H1 (cell line): ENCODE results near the gene COLEC12. TPM values are rescaled to one million over a fixed set of nuclear protein-coding genes. Genes with fewer than 3 reads are reported as not detected.

Experiments used
- CTCF ChIA-PET: fragments of 300-600 bp; sonication (Branson Sonifier 250); formaldehyde crosslinking; loops from one replicate; lab custom pipeline; 2021; ENCODE audit not compliant: partially characterized antibody; lab: Charles Lee
- POLR2A ChIA-PET: fragments of 300-600 bp; sonication (Branson Sonifier 250); formaldehyde crosslinking; loops from one replicate; lab custom pipeline; 2021; ENCODE audit warnings: inconsistent platforms; ENCODE audit not compliant: partially characterized antibody; lab: Charles Lee
- DNase-seq, 2 experiments: peaks; one replicate each; pipeline versions ENCODE4 v3.0.0 to v3.0.0-alpha.2; 2010 to 2022; ENCODE audit warnings: low spot score in 2 of 2, low read depth in 1 of 2, mixed read lengths in 1 of 2
- FAIRE-seq: peaks from 2 replicates; lab custom pipeline; 2011; peaks lifted over from hg19 to GRCh38; lab: Jason Lieb, UNC
- H2AFZ ChIP-seq: 2 replicates; pipeline ENCODE4 v1.8.1; 2012; ENCODE audit warnings: low read length, inconsistent platforms
- H2AK5ac ChIP-seq: 2 replicates; pipeline ENCODE4 v1.6.1; 2013; ENCODE audit warnings: low read depth, low read length
- H2BK120ac ChIP-seq: replicated peaks from 2 replicates; pipeline ENCODE3; 2013; ENCODE audit warnings: low read depth, low read length, inconsistent platforms
- H2BK12ac ChIP-seq: 2 replicates; pipeline ENCODE4 v1.6.1; 2013; ENCODE audit warnings: low read depth, low read length
- H2BK15ac ChIP-seq: 2 replicates; pipeline ENCODE4 v1.6.1; 2013; ENCODE audit warnings: low read length
- H2BK20ac ChIP-seq: 2 replicates; pipeline ENCODE4 v1.6.1; 2013; ENCODE audit warnings: low read length
- H2BK5ac ChIP-seq: 2 replicates; pipeline ENCODE4 v1.6.1; 2013; ENCODE audit warnings: low read depth, low read length
- H3K14ac ChIP-seq: 2 replicates; pipeline ENCODE4 v1.6.1; 2013; ENCODE audit warnings: inconsistent platforms; ENCODE audit not compliant: insufficient read length
- H3K18ac ChIP-seq: 2 replicates; pipeline ENCODE4 v1.6.1; 2013; ENCODE audit warnings: low read length; ENCODE audit errors: extremely low read depth
- H3K23ac ChIP-seq: 2 replicates; pipeline ENCODE4 v1.6.1; 2013; ENCODE audit warnings: inconsistent platforms; ENCODE audit not compliant: insufficient read length
- H3K23me2 ChIP-seq: 2 replicates; pipeline ENCODE4 v1.6.1; 2013; ENCODE audit warnings: low read depth, low read length
- H3K27ac ChIP-seq: 2 replicates; pipeline ENCODE4 v1.6.1; 2011; ENCODE audit warnings: low read depth, low read length, inconsistent platforms
- H3K27me3 ChIP-seq, 4 experiments: replicated peaks in 1 of 4; 1 replicate in 1 of 4; 2 replicates in 3 of 4; pipeline versions ENCODE4 v1.6.1 to v1.8.1; 2011 to 2013; ENCODE audit warnings: low read length in 3 of 4, mild to moderate bottlenecking in 3 of 4, inconsistent platforms in 2 of 4, mixed read lengths in 2 of 4, moderate library complexity in 1 of 4; ENCODE audit not compliant: control insufficient read depth in 3 of 4, insufficient read depth in 3 of 4; ENCODE audit errors: extremely low read depth in 1 of 4
- H3K36me3 ChIP-seq, 4 experiments: 2 replicates each; pipeline versions ENCODE4 v1.6.1 to v1.8.1; 2011 to 2013; ENCODE audit warnings: mild to moderate bottlenecking in 4 of 4, low read length in 3 of 4, moderate library complexity in 2 of 4, control low read depth in 1 of 4, inconsistent platforms in 1 of 4; ENCODE audit not compliant: insufficient read depth in 4 of 4, control insufficient read depth in 2 of 4
- H3K4ac ChIP-seq: replicated peaks from 2 replicates; pipeline ENCODE3; 2013; ENCODE audit warnings: low read length, low read depth, mixed read lengths, inconsistent platforms; ENCODE audit not compliant: insufficient read length
- H3K4me1 ChIP-seq, 4 experiments: replicated peaks in 1 of 4; 1 replicate in 1 of 4; 2 replicates in 3 of 4; pipeline versions ENCODE4 v1.6.1 to v1.8.1; 2011 to 2013; ENCODE audit warnings: low read length in 3 of 4, inconsistent platforms in 2 of 4, mixed read lengths in 1 of 4; ENCODE audit not compliant: insufficient read depth in 4 of 4, control insufficient read depth in 3 of 4
- H3K4me2 ChIP-seq, 2 experiments: 2 replicates each; pipeline versions ENCODE4 v1.6.1 to v1.8.1; 2011 to 2013; ENCODE audit warnings: low read depth in 2 of 2, low read length in 2 of 2, control low read depth in 1 of 2, inconsistent platforms in 1 of 2, mild to moderate bottlenecking in 1 of 2; ENCODE audit not compliant: insufficient read depth in 1 of 2
- H3K4me3 ChIP-seq, 4 experiments: fragments of 200-600, 300-600 bp in 1 of 4; sonication (generic), shearing (Covaris generic), sonication (Bioruptor Twin) in 1 of 4; 2 replicates each; pipeline versions ENCODE4 v1.5.1 to v1.8.1; 2011 to 2016; ENCODE audit warnings: low read length in 4 of 4, low read depth in 3 of 4, control low read depth in 2 of 4, inconsistent platforms in 2 of 4, mild to moderate bottlenecking in 2 of 4, mixed read lengths in 1 of 4, moderate library complexity in 1 of 4; ENCODE audit not compliant: insufficient read depth in 2 of 4; ENCODE audit errors: extremely low read depth in 1 of 4
- H3K56ac ChIP-seq: replicated peaks from 2 replicates; pipeline ENCODE3; 2013; ENCODE audit warnings: low read depth, mild to moderate bottlenecking, mixed read lengths, low read length, inconsistent platforms; ENCODE audit not compliant: insufficient read length
- H3K79me1 ChIP-seq: 2 replicates; pipeline ENCODE4 v1.6.1; 2013; ENCODE audit warnings: low read depth, low read length, control low read depth
- H3K79me2 ChIP-seq, 2 experiments: 2 replicates each; pipeline versions ENCODE4 v1.6.1 to v1.8.1; 2012 to 2013; ENCODE audit warnings: low read length in 2 of 2, mild to moderate bottlenecking in 2 of 2, inconsistent platforms in 1 of 2; ENCODE audit not compliant: insufficient read depth in 2 of 2, control insufficient read depth in 1 of 2
- H3K9ac ChIP-seq, 4 experiments: replicated peaks in 1 of 4; 1 replicate in 1 of 4; 2 replicates in 3 of 4; pipeline versions ENCODE4 v1.6.1 to v1.8.1; 2011 to 2013; ENCODE audit warnings: low read depth in 3 of 4, low read length in 3 of 4, control low read depth in 2 of 4, mild to moderate bottlenecking in 2 of 4, moderate library complexity in 2 of 4, inconsistent platforms in 1 of 4; ENCODE audit errors: extremely low read depth in 1 of 4
- H3K9me3 ChIP-seq, 2 experiments: 2 replicates each; pipeline versions ENCODE4 v1.6.1 to v1.8.1; 2012 to 2013; ENCODE audit warnings: mild to moderate bottlenecking in 2 of 2, moderate library complexity in 2 of 2, control low read depth in 1 of 2, inconsistent platforms in 1 of 2, low read depth in 1 of 2, low read length in 1 of 2, mixed read lengths in 1 of 2; ENCODE audit not compliant: insufficient read depth in 2 of 2
- H4K20me1 ChIP-seq, 2 experiments: replicated peaks in 1 of 2; 2 replicates each; pipeline versions ENCODE3 to v1.8.1; 2011 to 2013; ENCODE audit warnings: inconsistent platforms in 2 of 2, low read length in 2 of 2, mild to moderate bottlenecking in 1 of 2; ENCODE audit not compliant: insufficient read depth in 2 of 2, control insufficient read depth in 1 of 2
- H4K5ac ChIP-seq: 2 replicates; pipeline ENCODE4 v1.6.1; 2013; ENCODE audit warnings: low read length, low read depth, mixed read lengths, inconsistent platforms; ENCODE audit not compliant: insufficient read length
- H4K8ac ChIP-seq: 2 replicates; pipeline ENCODE4 v1.8.0; 2013; ENCODE audit warnings: mild to moderate bottlenecking, moderate library complexity, low read length, inconsistent platforms; ENCODE audit not compliant: insufficient read depth; ENCODE audit errors: extremely low read depth
- H4K91ac ChIP-seq: replicated peaks from 2 replicates; pipeline ENCODE3; 2013; ENCODE audit warnings: low read length, mixed read lengths, inconsistent platforms; ENCODE audit not compliant: insufficient read length
- BRCA1 ChIP-seq: IDR thresholded peaks from 2 replicates; pipeline ENCODE4 v1.6.1; 2012; ENCODE audit warnings: low read depth, low read length, improper control_type of control experiment
- KDM4A ChIP-seq: IDR thresholded peaks from one replicate; pipeline ENCODE4 v1.7.1; 2012; ENCODE audit warnings: low read depth, mild to moderate bottlenecking, moderate library complexity, low read length, inconsistent platforms; ENCODE audit not compliant: severe bottlenecking
- SAP30 ChIP-seq: fragments of 300-600 bp; sonication (generic); IDR thresholded peaks from 2 replicates; pipeline ENCODE4 v1.7.1; 2012; ENCODE audit warnings: low read length, moderate library complexity, mild to moderate bottlenecking, inconsistent platforms; ENCODE audit not compliant: insufficient read depth, insufficient replicate concordance
- TBP ChIP-seq: IDR thresholded peaks from 2 replicates; pipeline ENCODE4 v1.6.1; 2011; ENCODE audit warnings: low read depth, low read length, improper control_type of control experiment
- YY1 ChIP-seq: IDR thresholded peaks from 2 replicates; pipeline ENCODE4 v1.6.1; 2011; ENCODE audit warnings: low read depth, mild to moderate bottlenecking, low read length
- polyA plus RNA-seq, 7 experiments: library from polyadenylated mRNA; depleted of rRNA in 3 of 7; stranded (reverse) in 5 of 7; unstranded in 2 of 7; fragments of >200 nt in 5 of 7; fragments of 200-250 nt in 2 of 7; gene quantifications; 1 replicate in 5 of 7; 2 replicates in 1 of 7; 4 replicates in 1 of 7; pipeline versions ENCODE4 v1.2.1 to v1.2.3, GENCODE V29; 2011 to 2013; ENCODE audit warnings: missing spikeins in 2 of 7, mixed read lengths in 2 of 7
- total RNA-seq: library from RNA; stranded (reverse); fragmentation: NEBNext Ultra II Directional; extraction: Animal tissue kit (Norgen Biotek cat#: 25700); gene quantifications from 2 replicates; pipeline ENCODE4 v1.2.1, GENCODE V29; 2021
- TF ChIP-seq, protein P1 (sequence below), 3 experiments: IDR thresholded peaks; 1 replicate in 2 of 3; 2 replicates in 1 of 3; pipeline versions ENCODE4 v1.5.1 to v1.6.1; 2011; ENCODE audit warnings: low read length in 3 of 3, mild to moderate bottlenecking in 3 of 3, inconsistent platforms in 2 of 3, low read depth in 1 of 3, moderate library complexity in 1 of 3; ENCODE audit not compliant: insufficient read depth in 1 of 3; ENCODE audit errors: control extremely low read depth in 1 of 3

COLEC12 gene
- total and polyA plus RNA-seq, 2 of the 8 experiments (the other 6 are each of a cell fraction or from before 2014, with no cell fraction given) = 0.44 to 2.3 TPM

DNA sequence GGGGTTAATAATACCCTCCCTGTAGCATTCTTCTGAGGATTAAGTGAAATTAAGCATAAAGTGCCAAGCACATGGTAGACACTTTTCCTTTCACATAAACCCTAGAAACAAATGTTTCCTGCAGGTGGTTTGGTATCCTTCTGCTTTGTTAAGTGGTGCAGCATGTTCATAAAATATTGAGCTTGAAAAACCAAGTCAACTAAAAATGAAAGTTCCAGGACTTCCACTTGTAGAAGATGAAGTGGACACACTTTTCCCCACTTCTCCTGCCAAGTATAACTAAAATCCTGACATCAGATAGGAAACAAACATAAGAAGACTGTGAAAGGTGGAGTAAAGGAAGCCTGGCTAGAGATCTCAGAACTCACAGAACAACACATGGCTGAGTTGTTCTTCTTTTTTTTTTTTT lies 90.5 kb downstream of the COLEC12 start:
- Histone ChIP-seq H2BK120ac (no peak overlapping the region), H4K91ac (no peak overlapping the region), H4K20me1 (no peaks in the 10 kb centered on the region), H2BK15ac (no peak overlapping the region), H2AK5ac (no peak overlapping the region), H3K4me2 (no peak overlapping the region), H4K5ac (no peak overlapping the region), H4K8ac (no peak overlapping the region), H3K14ac (no peak overlapping the region), H3K27ac (no peak overlapping the region), H3K23ac (no peak overlapping the region), H3K4ac (no peak overlapping the region), H3K79me1 (no peaks in the 10 kb centered on the region), H2BK12ac (no peak overlapping the region), H3K9me3 (peaks cover 3 to 6% of the 10 kb centered on the region in 2 experiments; a peak in 2 of 4 replicates), H3K23me2 (no peaks in the 10 kb centered on the region), H2BK20ac (no peak overlapping the region), H3K4me3 (no peak overlapping the region), H3K79me2 (no peaks in the 10 kb centered on the region), H3K56ac (no peak overlapping the region), H3K27me3 (no peaks in the 10 kb centered on the region), H2BK5ac (no peak overlapping the region), H3K9ac (no peak overlapping the region), H3K18ac (no peak overlapping the region), H2AFZ (no peak overlapping the region), H3K4me1 (no peaks in the 10 kb centered on the region), H3K36me3 (no peaks in the 10 kb centered on the region)
- ChIA-PET POLR2A (no interaction called here), CTCF (interaction anchor here (0.8 to 1.2 kb wide), 3 partner anchors 22 to 132 kb away, joined by 3 read pairs; no protein-coding TSS in a partner anchor)
- FAIRE-seq (no peak), DNase-seq (no peak)
- no peak for TF ChIP-seq TBP
- TF ChIP-seq SAP30 = no peak
- TF ChIP-seq, protein P1, sequence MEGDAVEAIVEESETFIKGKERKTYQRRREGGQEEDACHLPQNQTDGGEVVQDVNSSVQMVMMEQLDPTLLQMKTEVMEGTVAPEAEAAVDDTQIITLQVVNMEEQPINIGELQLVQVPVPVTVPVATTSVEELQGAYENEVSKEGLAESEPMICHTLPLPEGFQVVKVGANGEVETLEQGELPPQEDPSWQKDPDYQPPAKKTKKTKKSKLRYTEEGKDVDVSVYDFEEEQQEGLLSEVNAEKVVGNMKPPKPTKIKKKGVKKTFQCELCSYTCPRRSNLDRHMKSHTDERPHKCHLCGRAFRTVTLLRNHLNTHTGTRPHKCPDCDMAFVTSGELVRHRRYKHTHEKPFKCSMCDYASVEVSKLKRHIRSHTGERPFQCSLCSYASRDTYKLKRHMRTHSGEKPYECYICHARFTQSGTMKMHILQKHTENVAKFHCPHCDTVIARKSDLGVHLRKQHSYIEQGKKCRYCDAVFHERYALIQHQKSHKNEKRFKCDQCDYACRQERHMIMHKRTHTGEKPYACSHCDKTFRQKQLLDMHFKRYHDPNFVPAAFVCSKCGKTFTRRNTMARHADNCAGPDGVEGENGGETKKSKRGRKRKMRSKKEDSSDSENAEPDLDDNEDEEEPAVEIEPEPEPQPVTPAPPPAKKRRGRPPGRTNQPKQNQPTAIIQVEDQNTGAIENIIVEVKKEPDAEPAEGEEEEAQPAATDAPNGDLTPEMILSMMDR (IDR thresholded peaks at IDR 0.05; ENCODE audit: control extremely low read depth in 1 of 3, insufficient read depth in 1 of 3, low read depth in 1 of 3, low read length in 3 of 3) = no peak
- no peak for TF ChIP-seq YY1
- TF ChIP-seq BRCA1 = no peak
- TF ChIP-seq KDM4A = no peak
